Smooth muscle cell of bladder (primary cell): ENCODE data around the gene SLC25A13. TPM values are rescaled to one million over a fixed set of nuclear protein-coding genes. Genes with fewer than 3 reads are reported as not detected.

Source experiments
- total RNA-seq: library from RNA; depleted of rRNA; stranded (reverse); fragments of >200 nt; gene quantifications from 2 replicates; pipeline ENCODE4 v1.2.3, GENCODE V29; 2014

SLC25A13 gene
- total RNA-seq = 7.8 and 9.1 TPM in 2 replicates

GRCh38 chr7:96321658-96322372 lies at the start of gene SLC25A13:
Gene SLC25A13 (minus strand): TSS chr7:96322098. CDS start chr7:96321956, 142 bp downstream.

